ENCODE measurements around the gene BCAT1.

The BCAT1 gene

GRCh38 chr12:24899503-24900075 is 49.3 kb downstream of the BCAT1 start:
- Mint-ChIP-seq H3K9me3 (no peaks in the 10 kb centered on the region), H3K4me1 (peaks cover 36% of the 10 kb centered on the region), H3K36me3 (ENCODE audit: low read depth) (peaks cover 38% of the 10 kb centered on the region), H3K27ac (no peak overlapping the region), H3K4me3 (no peak overlapping the region), H3K27me3 (ENCODE audit: low read depth, poor library complexity) (peaks cover 12% of the 10 kb centered on the region)
- TF ChIP-seq CTCF (IDR thresholded peaks at IDR 0.05): no peak
- DNase-seq: no peak

GRCh38 chr12:24898606-24899005 is 50.3 kb downstream of the BCAT1 start:
- no peak for DNase-seq
- peaks cover 41% of the 10 kb centered on the region for H3K36me3 Mint-ChIP-seq (ENCODE audit: low read depth)
- no peaks in the 10 kb centered on the region for H3K9me3 Mint-ChIP-seq
- TF ChIP-seq CTCF (IDR thresholded peaks at IDR 0.05): no peak
- H3K27me3 Mint-ChIP-seq (ENCODE audit: low read depth, poor library complexity): peaks cover 12% of the 10 kb centered on the region
- H3K4me1 Mint-ChIP-seq: peaks cover 40% of the 10 kb centered on the region
- no peak overlapping the region for H3K4me3 Mint-ChIP-seq
- no peak overlapping the region for H3K27ac Mint-ChIP-seq

- TF ChIP-seq CTCF (IDR thresholded peaks at IDR 0.05): no peak
- H3K27ac Mint-ChIP-seq: no peak overlapping the region
- peaks cover 36% of the 10 kb centered on the region for H3K4me1 Mint-ChIP-seq
- no peak overlapping the region for H3K4me3 Mint-ChIP-seq
- peaks cover 40% of the 10 kb centered on the region for H3K36me3 Mint-ChIP-seq (ENCODE audit: low read depth)
- no peaks in the 10 kb centered on the region for H3K9me3 Mint-ChIP-seq
- H3K27me3 Mint-ChIP-seq (ENCODE audit: low read depth, poor library complexity): peaks cover 12% of the 10 kb centered on the region
- no peak for DNase-seq
Observed at GRCh38 chr12:24898185-24898584, 50.7 kb downstream of the BCAT1 start.

GRCh38 chr12:24896171-24896570 is 52.7 kb downstream of the BCAT1 start:
- no peak for TF ChIP-seq CTCF (IDR thresholded peaks at IDR 0.05)
- no peak overlapping the region for H3K27ac Mint-ChIP-seq
- no peak for DNase-seq
- H3K36me3 Mint-ChIP-seq (ENCODE audit: low read depth): peaks cover 55% of the 10 kb centered on the region
- H3K4me3 Mint-ChIP-seq: no peak overlapping the region
- H3K27me3 Mint-ChIP-seq (ENCODE audit: low read depth, poor library complexity): no peaks in the 10 kb centered on the region
- H3K4me1 Mint-ChIP-seq: peaks cover 20% of the 10 kb centered on the region
- H3K9me3 Mint-ChIP-seq: no peaks in the 10 kb centered on the region

GRCh38 chr12:24895612-24896011 is 53.3 kb downstream of the BCAT1 start:
- Mint-ChIP-seq H3K27me3 (ENCODE audit: low read depth, poor library complexity) (no peaks in the 10 kb centered on the region), H3K4me3 (no peak overlapping the region), H3K4me1 (peaks cover 16% of the 10 kb centered on the region), H3K9me3 (no peaks in the 10 kb centered on the region), H3K36me3 (ENCODE audit: low read depth) (peaks cover 61% of the 10 kb centered on the region), H3K27ac (no peak overlapping the region)
- no peak for DNase-seq
- no peak for TF ChIP-seq CTCF (IDR thresholded peaks at IDR 0.05)

- peaks cover 61% of the 10 kb centered on the region for H3K36me3 Mint-ChIP-seq (ENCODE audit: low read depth)
- H3K9me3 Mint-ChIP-seq: no peaks in the 10 kb centered on the region
- peaks cover 16% of the 10 kb centered on the region for H3K4me1 Mint-ChIP-seq
- no peak for DNase-seq
- H3K27ac Mint-ChIP-seq: peak overlapping the region; percentile 72
- no peaks in the 10 kb centered on the region for H3K27me3 Mint-ChIP-seq (ENCODE audit: low read depth, poor library complexity)
- H3K4me3 Mint-ChIP-seq: no peak overlapping the region
- TF ChIP-seq CTCF (IDR thresholded peaks at IDR 0.05): no peak
Observed at GRCh38 chr12:24894879-24895278, 54.0 kb downstream of the BCAT1 start.
